Subcutaneous adipose tissue (tissue), 4 donors: ENCODE results near the gene CMC2. TPM values are rescaled to one million over a fixed set of nuclear protein-coding genes. Genes with fewer than 3 reads are reported as not detected.

Experiments used
- total RNA-seq, 4 donors: library from RNA; depleted of rRNA; stranded (reverse); fragments of >200 nt; gene quantifications; one replicate each; pipeline ENCODE4 v1.1.0, GENCODE V29; 2016
- TF ChIP-seq, protein P1 (sequence below): fragments of 450-650 bp; IDR thresholded peaks from one replicate; pipeline ENCODE4 v1.5.1; 2016; ENCODE audit warnings: low read depth, mild to moderate bottlenecking, control low read depth, antibody characterized with exemption, moderate library complexity

The CMC2 gene
- total RNA-seq, 4 donors from 2014 or later = 26.2 to 46.9 (median 36.3) TPM

DNA sequence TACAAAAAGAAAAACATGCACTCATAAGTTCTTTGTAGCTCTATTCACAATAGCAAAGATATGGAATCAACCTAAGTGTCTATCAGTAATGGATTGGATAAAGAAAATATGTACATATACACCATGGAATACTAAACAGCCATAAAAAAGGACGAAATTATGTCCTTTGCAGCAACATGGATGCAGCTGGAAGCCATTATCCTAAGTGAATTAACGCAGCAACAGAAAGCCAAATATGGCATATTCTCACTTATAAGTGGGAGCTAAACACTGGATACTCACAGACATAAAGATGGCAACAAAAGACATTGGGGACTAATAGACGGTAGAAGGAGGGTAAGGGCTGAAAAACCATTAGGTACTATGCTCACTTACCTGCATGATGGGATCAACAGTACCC, 5.8 kb downstream of the CMC2 start:
- TF ChIP-seq, protein P1, sequence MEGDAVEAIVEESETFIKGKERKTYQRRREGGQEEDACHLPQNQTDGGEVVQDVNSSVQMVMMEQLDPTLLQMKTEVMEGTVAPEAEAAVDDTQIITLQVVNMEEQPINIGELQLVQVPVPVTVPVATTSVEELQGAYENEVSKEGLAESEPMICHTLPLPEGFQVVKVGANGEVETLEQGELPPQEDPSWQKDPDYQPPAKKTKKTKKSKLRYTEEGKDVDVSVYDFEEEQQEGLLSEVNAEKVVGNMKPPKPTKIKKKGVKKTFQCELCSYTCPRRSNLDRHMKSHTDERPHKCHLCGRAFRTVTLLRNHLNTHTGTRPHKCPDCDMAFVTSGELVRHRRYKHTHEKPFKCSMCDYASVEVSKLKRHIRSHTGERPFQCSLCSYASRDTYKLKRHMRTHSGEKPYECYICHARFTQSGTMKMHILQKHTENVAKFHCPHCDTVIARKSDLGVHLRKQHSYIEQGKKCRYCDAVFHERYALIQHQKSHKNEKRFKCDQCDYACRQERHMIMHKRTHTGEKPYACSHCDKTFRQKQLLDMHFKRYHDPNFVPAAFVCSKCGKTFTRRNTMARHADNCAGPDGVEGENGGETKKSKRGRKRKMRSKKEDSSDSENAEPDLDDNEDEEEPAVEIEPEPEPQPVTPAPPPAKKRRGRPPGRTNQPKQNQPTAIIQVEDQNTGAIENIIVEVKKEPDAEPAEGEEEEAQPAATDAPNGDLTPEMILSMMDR = no peak

DNA sequence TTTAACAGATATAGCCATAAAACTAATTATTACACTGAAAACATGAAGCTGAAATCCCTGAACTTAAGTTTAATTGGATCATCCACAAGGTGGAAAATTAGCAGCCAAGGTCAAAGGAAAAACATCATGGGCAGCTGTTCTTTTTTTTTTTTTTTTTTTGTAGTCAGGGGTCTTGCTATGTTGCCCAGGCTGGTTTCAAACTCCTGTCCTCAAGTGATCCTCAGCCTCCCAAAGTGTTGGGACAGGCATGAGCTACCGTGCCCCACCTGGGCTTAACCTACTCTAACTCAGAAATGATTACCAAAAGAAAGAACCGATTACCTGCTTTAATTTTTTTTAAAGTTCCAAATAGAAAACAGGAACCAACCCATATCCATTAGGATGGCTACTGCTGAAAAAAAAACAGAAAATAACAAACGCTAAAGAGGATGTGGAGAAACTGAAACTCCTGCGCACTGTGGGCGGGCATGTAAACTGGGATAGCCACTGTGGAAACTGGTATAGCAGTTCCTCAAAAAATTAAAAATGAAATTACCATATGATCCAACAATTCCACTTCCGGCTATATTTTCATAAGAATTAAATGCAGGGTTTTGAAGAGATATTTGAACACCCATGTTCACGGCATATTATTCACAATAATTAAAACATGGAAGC, 8.6 kb downstream of the CMC2 start:
- TF ChIP-seq, protein P1 = no peak

DNA sequence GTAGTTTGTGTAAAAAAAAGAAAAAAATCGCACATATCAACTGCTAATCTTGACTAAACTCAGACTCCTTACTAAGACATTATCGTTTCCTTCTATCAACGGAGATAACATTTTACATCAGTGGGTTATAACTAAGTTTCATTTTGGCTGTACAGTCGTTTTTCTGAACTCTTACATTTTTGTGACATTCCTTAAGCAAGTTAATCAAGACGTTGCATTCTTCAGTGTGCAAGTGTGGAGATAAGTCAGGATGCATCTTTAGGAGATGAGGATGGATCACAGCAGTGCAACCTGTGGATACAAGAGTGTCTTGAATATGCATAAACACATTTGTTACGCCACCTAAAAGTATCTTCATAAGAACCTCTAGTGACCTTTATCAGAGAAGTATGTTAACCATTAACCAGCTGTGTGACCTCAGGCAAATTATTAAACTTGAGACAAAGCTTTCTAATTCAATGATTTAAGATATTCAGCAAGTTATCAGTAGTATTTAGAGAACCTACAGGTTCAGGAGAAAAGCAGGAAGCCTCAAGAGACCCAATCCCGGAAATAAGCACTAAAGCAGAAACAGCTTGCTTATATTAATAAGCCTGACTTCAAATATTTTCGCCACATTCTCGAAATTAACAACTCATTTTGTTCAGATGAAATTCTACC, 9.4 kb downstream of the CMC2 start:
- TF ChIP-seq, protein P1 = no peak

DNA sequence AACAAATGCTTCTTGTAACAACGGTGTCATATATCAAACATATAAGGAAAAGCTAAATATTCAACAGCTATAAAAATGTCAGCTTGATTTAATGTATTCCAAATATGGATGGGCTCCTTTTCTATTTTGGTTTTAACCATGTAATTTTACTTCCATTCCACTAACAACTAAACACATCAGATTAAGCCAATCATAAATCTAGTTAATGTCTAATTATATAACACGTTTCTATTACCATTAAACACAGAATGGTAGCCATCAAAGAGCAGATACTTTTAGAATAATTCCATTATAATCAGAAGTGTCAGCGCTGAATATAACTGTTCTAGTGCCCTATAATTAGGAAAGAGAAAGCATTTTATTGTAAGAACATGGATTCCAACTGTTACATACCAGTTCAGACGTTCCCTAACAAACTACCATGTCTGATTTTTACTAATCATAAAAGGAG, 10.0 kb downstream of the CMC2 start:
- TF ChIP-seq, protein P1 = no peak

DNA sequence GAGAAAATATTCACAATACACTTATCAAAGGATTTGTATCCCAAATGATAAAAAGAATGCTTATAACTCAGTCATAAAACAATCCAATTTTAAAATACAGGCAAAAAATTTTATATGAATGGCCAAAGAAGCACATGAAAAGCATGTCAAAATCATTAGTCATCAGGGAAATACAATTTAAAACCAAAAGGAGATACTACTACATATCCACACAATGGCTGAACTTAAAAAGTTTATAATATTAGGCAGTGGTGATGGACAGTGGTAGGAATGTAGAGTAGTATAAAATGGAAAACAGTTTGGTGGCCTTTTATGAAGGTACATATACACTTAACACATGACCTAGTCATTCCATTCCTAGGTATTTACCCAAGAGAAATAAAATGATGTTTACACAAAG, 12.2 kb downstream of the CMC2 start:
- TF ChIP-seq, protein P1 = no peak

DNA sequence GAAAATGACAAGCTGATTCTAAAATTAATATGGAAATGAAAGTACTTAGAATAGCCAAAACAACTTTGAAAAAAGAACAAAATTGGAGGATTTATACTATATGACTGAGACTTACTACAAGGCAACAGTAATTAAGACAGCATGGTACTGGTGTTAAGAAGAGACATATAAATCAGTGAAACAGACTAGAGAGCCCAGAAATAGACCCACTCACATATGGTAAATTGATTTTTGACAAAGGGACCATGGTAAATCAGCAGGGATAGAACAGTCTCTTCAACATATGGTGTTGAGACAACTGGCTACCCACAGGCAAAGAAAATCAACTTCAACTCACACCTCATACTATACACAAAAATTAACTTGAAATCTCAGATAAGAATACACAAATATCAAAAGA, 12.9 kb downstream of the CMC2 start:
- TF ChIP-seq, protein P1 = no peak

DNA sequence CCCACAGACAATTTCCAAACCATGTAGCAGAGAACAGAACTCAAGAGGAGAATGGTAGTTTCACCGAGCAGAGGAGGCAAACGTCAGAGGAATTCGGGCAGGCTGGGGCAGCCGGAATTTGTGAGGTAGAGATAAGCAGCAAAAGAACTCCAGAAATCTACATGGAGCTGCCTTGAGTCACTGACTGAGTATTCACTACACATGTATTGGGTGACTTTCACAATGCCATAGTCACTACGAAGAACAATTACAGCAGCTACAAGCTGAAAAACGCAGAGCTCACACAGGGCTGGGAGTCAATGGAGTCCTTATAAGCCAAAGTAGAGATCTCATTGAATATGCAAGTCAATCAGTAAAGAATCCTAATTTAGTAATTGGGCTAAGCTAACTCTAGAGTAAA, 13.4 kb downstream of the CMC2 start:
- TF ChIP-seq, protein P1 = no peak
